Mesothelial cell of epicardium (in vitro differentiated cells): ENCODE data around the gene OTULIN. TPM values are rescaled to one million over a fixed set of nuclear protein-coding genes. Genes with fewer than 3 reads are reported as not detected.

Source experiments
- DNase-seq, 2 experiments: peaks; one replicate each; pipeline ENCODE4 v3.0.0; 2021; ENCODE audit warnings: low spot score in 2 of 2; ENCODE audit not compliant: unreplicated experiment in 2 of 2
- H3K27ac Mint-ChIP-seq: 2 replicates; pipeline ENCODE4 v1.8.0; 2021; ENCODE audit warnings: mixed read lengths
- H3K27me3 Mint-ChIP-seq: 2 replicates; pipeline ENCODE4 v1.8.0; 2021; ENCODE audit warnings: low read depth, mixed read lengths
- H3K36me3 Mint-ChIP-seq: 2 replicates; pipeline ENCODE4 v1.8.0; 2021; ENCODE audit warnings: mixed read lengths
- H3K4me1 Mint-ChIP-seq: 2 replicates; pipeline ENCODE4 v1.8.0; 2021; ENCODE audit warnings: mixed read lengths
- H3K4me3 Mint-ChIP-seq: 2 replicates; pipeline ENCODE4 v1.8.0; 2021; ENCODE audit warnings: mild to moderate bottlenecking, moderate library complexity, mixed read lengths
- H3K9me3 Mint-ChIP-seq: 2 replicates; pipeline ENCODE4 v1.8.0; 2021; ENCODE audit warnings: mixed read lengths
- CTCF ChIP-seq: fragments of 200-600 bp; sonication (generic); IDR thresholded peaks from one replicate; pipeline ENCODE4 v1.5.0; 2021; ENCODE audit warnings: antibody characterized with exemption; ENCODE audit not compliant: unreplicated experiment
- total RNA-seq: library from RNA; stranded (reverse); gene quantifications from 3 replicates; pipeline ENCODE4 v1.2.1, GENCODE V29; 2021

Gene OTULIN
- total RNA-seq, 1 donor from 2014 or later, result 27.4 TPM

GRCh38 chr5:14696851-14697250 is 32.3 kb downstream of the OTULIN start:
- no peak for DNase-seq
- no peaks in the 10 kb centered on the region for H3K4me1 Mint-ChIP-seq
- no peaks in the 10 kb centered on the region for H3K9me3 Mint-ChIP-seq
- no peak overlapping the region for H3K27ac Mint-ChIP-seq
- peaks cover 42% of the 10 kb centered on the region for H3K36me3 Mint-ChIP-seq
- H3K27me3 Mint-ChIP-seq, result no peaks in the 10 kb centered on the region
- TF ChIP-seq CTCF, result no peak
- H3K4me3 Mint-ChIP-seq, result no peak overlapping the region

GRCh38 chr5:14698495-14698894 is 34.0 kb downstream of the OTULIN start:
- Mint-ChIP-seq H3K27me3 (no peaks in the 10 kb centered on the region), H3K36me3 (peaks cover 45% of the 10 kb centered on the region), H3K4me3 (no peak overlapping the region), H3K9me3 (no peaks in the 10 kb centered on the region), H3K27ac (no peak overlapping the region), H3K4me1 (no peaks in the 10 kb centered on the region)
- no peak for TF ChIP-seq CTCF
- DNase-seq, result no peak

- no peak for TF ChIP-seq CTCF
- no peak for DNase-seq
- Mint-ChIP-seq H3K4me1 (no peaks in the 10 kb centered on the region), H3K36me3 (peaks cover 48% of the 10 kb centered on the region), H3K27me3 (no peaks in the 10 kb centered on the region), H3K9me3 (no peaks in the 10 kb centered on the region), H3K4me3 (no peak overlapping the region), H3K27ac (no peak overlapping the region)
Measured at GRCh38 chr5:14699159-14699558, 34.6 kb downstream of the OTULIN start.

- no peak overlapping the region for H3K27ac Mint-ChIP-seq
- H3K36me3 Mint-ChIP-seq, result peaks cover 52% of the 10 kb centered on the region
Measured at GRCh38 chr5:14699807-14700400, 35.4 kb downstream of the OTULIN start.

GRCh38 chr5:14700478-14701436 is 36.2 kb downstream of the OTULIN start:
- Mint-ChIP-seq H3K27ac (no peak overlapping the region), H3K9me3 (no peaks in the 10 kb centered on the region), H3K27me3 (no peaks in the 10 kb centered on the region), H3K36me3 (peaks cover 51% of the 10 kb centered on the region), H3K4me3 (no peak overlapping the region), H3K4me1 (no peaks in the 10 kb centered on the region)
- no peak for TF ChIP-seq CTCF
- no peak for DNase-seq

More at GRCh38 chr5:14699807-14700400, 35.4 kb downstream of the OTULIN start:
- Mint-ChIP-seq H3K4me1 (no peaks in the 10 kb centered on the region), H3K9me3 (no peaks in the 10 kb centered on the region), H3K27me3 (no peaks in the 10 kb centered on the region), H3K4me3 (no peak overlapping the region)
- TF ChIP-seq CTCF, result no peak
- DNase-seq, result no peak
